Activated gamma-delta T cell treated with Interleukin-2 at 50 U/mL for 16 hours (primary cell): Measurements from ENCODE around the gene IRF4.

Experiments used
- DNase-seq: peaks from one replicate; pipeline ENCODE4 v3.0.0-alpha.2; 2020

Gene IRF4

DNA sequence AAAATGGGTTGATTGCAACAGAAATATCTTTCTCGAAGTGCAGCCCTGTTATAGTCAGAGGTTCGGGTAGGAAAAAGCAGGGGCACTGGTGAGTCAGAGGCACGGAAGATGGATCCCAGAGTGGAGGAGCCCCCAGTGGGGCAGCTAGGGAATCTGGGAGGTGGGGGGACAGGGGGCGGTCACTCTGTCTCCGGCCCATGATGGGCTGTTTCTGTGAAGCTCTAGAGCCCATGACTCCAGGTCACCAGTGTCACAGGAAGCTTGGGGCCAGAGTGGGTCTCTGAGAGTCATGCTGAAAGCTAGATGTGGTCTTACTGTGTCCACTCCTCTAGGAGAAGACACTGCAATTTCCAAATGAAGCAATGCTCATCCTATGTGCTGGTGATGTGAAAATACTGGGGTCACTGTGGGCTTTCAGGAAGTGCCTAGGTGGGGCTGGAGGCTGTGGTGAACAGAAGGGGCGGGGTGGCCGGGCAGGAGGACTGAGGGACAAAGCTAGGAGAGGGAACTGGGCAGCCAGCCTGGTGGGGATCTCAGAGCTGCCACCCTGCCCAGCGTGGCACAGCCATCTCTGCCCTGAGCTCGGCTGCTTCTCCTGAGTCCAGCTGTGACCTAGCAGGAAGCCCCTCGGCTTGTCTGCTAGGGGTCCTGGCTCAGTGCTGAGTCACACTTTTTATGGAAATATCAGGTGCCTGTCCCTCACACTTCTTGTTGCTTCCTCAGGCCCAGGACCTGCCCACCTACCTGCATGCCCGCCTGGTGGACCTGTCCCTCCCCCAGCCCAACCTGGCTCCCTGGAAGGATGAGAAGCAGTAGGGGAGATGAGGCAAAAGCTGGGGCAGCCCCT, 54.2 kb downstream of the IRF4 start:
- no peak for DNase-seq

DNA sequence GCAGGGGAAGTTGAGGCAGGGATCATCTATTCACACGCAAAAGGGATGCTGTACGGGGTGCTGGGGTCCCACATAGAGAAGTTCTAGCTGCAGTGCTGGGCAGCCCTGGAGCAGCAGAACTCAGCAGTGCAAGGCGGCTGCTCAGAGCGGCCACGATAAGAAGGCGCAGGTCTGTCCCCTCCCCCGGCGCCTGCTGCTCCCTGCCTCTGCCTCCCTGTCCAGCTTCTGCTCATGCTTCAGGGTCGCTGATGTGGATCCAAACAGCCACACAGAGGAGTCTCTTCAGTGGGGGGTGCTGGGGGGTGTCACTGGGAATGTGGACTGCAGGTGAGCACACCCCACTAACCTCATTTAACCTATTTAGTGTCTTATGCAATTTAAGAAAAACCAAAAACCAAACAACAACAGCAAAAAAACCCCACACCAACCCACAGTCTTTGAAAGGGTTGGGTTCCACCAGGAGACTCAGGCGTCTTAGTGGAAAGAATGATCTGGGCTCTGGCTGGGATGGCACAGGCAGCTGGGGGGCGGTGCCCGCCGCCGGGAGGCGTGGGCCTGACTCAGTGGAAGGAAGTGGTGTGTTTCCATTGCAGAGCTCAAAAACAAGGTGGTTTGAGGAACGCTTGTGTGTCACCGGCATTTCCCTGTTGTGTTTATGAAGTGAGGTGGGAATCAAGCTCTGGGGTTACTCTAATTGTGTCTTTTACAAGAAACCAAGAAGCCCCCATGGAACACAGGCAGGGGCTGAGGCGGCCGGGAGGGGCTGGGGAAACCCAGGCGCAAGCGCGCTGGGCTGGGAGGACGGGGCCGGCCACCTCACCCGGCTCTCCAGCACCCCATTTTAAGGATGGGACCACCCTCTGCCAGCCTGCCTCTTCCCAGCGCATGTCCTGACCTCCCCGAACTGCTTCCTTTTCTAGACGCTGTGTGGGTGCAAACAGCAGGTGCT, 55.1 kb downstream of the IRF4 start:
- peak; percentile 58 for DNase-seq

DNA sequence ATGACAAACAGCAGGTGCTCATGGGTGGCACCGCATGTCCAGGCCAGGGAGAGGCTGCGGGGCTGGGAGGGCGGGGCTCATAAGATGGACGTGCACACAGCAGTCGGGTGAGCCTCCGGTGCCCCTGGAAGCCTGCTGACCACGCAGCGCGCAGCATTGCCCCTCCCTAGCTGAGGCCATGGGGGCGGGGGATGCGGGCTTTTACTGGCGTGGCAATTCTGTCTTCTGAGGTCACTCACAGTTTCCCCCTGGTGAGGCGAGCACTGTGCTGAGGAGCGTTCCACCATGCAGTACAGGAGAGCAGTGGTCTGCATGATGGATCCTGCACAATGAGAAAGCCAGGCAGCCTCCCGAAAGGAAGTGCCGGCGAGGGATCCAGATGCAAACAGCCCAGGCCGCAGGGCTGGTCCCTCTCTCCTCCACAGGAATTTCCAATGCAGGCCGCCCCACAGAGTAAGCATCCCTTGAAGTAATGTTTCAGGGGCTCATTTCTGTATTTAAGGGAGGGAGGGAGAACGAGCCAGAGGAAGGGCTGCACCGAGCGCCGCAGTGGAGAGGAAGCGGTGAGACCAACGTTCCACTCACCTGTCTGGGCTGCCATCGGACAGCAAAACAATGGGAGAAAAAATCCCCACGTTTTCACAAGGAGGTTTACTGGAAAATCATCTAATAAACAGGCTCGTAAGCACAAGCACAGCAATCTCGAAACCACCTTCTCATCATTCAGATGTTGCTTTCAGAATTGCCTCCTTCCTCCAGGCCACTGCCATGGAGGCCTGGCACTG, 56.0 kb downstream of the IRF4 start:
- DNase-seq: no peak

DNA sequence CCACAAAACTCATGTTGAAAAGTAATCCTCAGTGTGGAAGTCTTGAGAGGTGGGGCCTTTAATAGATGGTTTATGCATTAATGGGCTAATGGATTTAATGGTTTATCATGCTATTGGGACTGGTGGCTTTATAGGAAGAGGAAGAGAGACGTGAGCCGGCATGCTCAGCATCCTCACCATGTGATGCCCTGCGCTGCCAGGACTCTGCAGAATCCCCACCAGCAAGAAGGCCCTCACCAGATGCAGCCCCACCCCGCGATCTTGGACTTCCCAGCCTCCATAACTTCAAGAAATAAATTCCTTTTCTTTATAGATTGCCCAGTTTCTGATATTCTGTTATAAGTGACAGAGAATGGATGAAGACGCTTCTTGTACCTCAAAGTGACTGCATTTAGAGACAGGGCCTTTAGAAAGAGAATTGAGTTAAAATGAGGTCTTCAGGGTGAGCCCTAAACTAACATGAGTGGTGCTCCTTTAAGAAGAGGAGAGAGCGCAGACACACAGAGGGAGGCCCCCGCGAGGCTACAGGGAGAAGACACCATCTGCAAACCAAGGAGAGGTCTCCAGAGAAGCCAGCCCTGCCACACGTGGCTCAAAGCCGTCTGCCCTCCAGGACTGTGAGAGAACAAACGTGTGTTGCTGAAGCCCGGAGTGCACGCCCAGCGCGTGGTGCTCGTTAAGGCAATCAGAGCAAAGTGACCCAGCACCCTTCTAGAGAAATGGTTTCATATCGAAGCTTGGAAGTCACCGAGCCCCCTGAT, 56.9 kb downstream of the IRF4 start:
- DNase-seq: no peak

DNA sequence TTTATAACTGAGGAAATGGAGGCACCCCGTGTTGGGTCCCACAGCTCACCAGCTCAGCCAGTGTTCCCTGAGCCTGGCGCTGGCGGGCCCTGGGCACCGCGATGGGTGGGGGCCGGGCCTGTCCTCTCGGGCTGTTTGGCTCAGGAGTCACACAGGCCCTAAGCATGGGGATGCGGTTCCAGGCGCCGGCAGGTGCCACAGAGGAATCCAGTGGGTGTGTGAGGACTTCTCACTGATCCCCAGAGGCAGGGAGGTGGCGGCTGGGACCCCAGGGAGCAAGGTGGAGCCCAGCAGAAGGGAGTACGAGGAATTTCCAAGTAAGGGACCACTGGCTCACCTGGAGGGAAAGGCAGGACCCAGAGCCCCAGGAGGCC, 57.5 kb downstream of the IRF4 start:
- DNase-seq: no peak

DNA sequence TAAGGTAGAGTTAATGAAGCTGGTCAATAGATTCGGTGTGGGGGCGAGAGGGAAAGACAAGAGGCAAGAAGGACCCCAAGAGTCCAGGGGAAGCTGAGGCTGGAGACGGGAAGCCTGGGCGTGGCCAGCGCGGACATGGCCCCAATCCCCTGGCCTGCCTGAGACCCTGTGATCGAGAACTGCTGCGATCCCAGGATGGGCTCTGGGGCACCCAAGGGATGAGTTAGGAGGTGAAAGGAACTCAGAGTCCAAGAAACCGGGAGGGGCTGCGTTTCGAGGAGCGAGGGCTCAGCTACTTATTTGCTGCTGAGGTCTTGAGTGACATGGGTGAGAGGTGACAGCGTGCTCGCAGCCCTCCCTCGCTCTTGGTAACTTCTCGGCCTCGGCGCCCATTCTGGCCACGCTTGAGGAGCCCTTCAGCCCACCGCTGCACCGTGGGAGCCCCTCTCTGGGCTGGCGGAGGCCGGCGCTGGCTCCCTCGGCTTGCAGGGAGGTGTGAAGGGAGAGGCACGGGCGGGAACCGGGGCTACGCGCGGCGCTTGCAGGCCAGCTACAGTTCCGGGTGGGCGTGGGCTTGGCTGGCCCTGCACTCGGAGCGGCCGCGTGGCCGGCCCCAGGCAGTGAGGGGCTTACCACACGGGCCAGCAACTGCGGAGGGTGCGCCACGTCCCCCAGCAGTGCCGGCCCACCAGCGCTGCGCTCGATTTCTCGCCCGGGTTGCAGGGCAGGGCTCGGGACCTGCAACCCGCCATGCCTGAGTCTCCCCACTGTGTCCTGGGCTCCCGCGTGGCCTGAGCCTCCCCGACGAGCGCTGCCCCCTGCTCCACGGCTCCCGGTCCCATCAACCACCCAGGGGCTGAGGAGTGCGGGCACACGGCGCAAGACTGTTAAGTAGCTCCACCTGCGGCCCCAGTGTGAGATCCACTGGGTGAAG, 58.2 kb downstream of the IRF4 start:
- DNase-seq: no peak

DNA sequence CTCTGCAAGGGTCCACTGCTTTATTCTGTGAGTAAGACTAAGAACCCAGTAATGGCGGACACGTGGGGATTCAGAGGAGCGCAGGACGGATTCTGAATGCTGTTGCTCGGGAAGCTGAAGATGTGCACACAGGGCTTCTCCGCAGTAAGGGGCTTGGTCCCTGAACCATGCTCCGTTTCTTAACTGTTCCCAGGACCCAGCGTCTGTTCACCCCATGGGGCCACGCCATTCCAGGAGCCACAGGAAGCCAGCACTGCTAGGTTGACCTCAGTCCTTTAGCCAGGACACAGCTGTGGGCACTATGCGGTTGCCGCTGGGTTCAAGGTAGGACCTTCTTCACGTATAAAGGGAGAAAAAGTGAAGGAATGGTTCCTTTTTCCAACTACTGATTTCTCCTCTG, 59.8 kb downstream of the IRF4 start:
- DNase-seq: no peak

DNA sequence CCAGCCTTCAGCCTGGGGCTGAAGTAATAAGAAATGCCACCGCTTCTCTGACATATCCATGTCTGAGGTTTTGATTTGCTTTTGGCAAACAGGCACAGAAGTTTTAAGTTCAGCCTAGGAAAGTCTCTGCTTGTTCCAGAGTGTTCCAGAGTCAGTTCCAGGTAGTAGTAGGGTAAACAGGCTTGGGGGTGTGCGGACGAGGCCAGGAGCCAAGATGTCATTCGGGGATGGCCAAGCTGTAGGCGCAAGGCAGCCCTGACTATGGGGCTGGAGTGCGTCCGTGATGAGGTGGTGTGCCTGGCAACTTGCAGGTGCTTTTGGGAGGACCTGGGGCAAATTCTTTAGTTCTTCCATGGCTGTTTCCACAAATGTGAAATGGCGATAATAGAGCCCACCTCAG, 60.3 kb downstream of the IRF4 start:
- DNase-seq: no peak

DNA sequence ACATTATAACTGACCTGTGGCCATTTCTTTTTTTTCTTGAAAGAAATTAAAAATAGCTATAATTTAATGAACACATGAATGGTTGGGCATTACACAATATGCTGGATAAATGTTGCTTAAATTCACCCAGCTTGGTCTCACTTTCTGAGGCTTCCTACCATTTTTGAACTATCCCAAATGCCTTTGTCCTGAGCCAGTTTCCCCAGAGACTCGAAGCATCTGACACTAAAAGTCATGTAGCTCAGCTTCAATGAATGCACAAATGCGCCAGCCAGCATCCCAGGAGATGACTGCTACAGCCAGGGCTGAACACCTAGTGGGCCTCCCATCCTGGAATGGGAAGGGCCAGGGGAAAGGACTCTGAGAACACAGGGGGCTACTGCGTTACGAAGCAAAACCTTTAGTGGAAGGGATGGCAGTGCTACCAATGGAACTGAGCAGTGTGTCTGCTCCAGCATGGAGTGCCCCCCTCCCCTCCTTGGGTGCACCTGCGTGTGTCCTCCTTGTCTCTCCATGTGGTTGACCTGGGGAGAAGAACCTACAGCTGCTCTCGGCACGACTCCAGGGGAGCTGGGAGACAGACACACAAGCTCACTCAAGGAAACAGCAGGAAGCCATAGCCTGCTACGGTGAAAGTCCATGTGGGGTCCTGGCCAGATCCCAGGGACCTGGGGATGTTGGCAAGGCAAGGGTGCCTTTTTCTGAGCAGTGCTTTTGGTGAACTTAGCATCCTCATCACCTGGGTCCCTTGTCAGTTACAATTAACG, 60.9 kb downstream of the IRF4 start:
- no peak for DNase-seq

DNA sequence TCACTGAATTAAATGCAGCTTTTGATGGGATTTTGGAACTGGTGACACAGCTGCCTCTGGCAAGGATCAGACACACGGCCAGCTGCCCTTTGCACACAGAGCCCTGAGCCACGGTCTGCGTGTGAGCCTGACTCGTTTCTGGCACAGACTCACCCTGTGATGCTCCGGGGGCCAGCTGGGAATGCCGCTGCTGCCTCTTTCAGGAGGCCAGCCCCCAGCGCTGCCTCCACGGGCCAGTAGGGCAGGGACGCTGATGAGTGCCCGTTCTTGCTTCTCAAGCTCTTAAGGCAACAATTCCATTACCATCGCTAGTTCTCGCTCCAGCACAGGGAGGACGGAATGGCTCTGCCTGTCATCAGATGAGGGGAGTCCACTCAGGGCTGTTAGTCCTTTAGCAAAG, 61.6 kb downstream of the IRF4 start:
- DNase-seq: no peak

DNA sequence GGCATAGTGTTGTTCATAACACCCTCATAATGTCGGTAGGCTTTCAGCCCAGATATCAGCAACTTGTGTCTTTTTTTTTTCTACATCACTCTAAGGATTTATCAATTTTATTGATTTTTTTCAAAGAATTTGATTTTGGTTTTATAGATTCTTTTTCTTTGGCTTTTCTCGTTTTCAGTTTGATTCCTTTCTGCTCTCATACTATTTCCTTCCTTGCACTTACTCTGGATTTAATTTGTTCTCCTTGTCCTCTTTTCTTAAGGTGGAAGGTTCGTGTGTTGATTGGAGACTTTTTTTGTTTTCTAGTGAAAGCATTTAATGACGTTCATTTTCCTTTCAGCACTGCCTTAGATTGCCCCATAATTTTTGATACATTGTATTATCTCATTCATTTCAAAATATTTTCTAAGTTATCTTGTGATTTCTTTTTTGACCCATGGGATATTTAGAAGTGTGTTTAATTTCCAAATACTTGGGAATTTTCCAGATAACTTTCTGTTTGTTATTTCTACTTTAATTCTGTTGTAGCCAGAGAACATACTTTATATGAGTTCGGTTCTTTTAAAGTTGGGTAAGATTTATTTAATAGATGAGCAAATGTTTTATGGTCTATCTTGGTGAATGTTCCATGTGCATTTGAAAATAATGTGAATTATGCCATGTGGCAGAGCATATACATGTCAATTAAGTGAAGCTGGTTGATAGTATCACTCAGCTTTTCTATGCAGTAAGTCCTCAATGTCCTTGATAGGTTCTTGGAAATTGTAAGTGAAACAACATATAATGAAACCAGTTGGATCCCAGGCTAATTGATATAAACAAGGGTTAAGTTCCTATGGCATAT, 62.8 kb downstream of the IRF4 start:
- no peak for DNase-seq

DNA sequence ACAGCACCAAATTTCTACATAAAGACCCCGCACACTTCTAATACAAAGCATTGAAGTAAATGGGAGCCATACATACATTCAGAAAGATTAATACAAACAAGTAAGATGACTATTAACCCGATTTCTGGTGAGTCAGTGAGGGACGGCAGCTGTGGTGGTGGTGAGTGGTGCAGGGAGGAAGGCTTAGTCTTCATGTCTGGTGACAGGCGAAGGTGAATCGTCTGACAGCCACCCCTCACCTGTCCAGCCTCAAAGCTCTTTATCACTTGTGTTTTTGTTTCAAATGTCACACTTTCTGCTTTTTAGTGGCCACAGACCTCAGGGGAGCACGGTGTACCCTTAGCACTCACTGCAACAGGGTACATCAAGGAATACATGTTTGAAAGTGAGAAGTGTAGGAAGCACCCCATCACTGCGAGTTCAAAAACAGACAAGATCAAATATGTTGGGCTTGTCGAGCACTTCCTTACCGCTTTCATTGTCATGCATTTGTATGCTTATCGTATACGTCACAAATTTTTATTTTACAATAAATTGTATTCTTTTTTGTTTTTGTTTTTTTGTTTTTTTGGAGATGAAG, 63.5 kb downstream of the IRF4 start:
- DNase-seq: no peak

DNA sequence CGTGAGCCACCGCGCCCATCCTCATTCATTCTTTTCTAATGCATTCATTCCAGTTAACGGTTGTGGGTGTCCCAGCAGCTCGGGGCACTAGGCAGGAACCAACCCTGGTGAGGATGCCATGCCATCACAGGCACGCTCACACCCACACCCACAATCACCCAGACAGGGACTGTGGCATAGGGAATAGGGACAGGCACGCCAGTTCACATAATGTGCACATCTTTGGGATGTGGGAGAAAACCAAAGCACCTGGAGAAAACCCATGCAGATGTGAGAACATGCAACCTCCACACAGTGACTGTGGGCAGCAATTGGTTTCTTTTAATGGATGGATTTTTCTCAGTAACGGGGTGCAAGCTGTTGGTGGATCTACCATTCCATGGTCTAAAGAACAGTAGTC, 64.3 kb downstream of the IRF4 start:
- no peak for DNase-seq

DNA sequence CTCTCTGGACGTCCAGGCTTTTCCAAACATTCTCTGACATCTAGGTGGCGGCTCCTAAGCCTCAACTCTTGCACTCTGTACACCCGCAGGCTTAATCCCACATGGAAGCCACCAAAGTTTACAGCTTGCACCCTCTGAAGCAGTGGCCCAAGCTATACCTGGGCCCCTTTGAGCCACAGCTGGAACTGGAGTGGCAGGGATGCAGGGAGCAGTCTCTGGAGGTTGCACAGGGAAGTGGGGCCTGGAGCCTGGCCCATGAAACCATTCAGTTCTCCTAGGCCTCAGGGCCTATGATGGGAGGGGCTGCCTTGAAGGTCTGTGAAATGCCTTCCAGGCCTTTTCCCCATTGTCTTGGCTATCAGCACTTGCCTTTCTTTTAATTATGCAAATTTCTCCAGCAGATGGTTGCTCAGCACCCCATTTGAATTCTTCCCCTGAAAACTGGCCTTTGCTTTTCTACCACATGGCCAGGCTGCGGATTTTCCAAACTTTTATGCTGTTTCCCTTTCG, 64.9 kb downstream of the IRF4 start:
- DNase-seq: no peak

DNA sequence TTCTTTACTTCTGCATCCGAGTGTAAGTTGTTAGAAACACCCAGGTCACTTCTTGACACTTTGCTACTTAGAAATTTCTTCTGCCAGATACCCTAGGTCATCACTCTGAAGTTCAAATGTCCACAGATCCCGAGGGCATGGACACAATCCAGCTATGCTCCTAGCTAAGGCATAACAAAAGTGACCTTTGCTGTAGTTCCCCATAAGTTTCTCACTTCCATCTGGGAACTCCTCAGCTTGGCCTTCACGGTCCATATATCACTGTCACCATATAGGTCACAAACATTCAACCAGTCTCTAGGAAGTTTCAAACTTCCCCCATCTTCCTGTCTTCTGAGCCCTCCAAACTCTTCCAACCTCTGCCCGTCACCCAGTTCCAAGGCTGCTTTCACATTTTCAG, 65.3 kb downstream of the IRF4 start:
- DNase-seq: no peak
